ENCODE data around the gene ZBTB21.
A peak's percentile ranks its signal among the peaks of the same experiment; 100 is the strongest.

Gene ZBTB21

GRCh38 chr21:41985662-41986416, 24.3 kb downstream of the ZBTB21 start:
- no peak for DNase-seq

DNA sequence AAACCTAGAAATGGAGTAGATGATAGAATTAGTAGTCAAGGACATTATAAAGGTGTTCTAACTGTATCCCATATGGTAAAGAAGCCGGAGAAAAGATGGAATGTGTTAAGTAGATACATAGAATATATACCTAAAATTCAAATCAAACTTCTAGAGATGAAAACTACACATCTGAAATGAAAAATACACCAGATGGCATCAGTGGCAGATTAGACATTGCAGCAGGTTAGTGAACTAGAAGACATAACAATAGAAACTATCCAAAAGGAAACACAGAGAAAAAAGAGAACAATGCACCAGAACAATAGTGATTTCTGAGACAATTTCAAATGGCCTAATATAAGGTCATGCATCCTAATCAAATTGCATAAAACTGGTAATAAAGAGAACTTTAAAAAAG, 26.9 kb downstream of the ZBTB21 start:
- no peak for DNase-seq

DNA sequence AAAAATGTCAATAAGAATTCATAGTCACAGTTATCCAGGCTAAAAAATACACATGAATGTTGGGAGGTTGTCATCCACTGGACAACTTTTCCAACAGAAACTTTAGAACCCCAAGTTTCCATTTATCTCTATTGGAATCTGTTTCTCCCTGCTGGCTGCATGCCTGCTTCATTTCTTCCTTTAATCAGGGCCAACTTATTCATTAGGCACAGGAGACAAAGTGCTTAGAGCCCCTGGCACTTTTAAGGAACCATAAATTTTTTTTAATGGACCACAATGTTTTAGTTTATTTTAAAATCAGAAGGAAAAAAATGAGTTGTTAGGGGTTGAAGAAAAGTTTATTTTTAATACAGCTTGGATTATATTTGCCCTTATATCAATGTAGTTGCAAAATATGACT, 29.6 kb downstream of the ZBTB21 start:
- DNase-seq, result no peak

DNA sequence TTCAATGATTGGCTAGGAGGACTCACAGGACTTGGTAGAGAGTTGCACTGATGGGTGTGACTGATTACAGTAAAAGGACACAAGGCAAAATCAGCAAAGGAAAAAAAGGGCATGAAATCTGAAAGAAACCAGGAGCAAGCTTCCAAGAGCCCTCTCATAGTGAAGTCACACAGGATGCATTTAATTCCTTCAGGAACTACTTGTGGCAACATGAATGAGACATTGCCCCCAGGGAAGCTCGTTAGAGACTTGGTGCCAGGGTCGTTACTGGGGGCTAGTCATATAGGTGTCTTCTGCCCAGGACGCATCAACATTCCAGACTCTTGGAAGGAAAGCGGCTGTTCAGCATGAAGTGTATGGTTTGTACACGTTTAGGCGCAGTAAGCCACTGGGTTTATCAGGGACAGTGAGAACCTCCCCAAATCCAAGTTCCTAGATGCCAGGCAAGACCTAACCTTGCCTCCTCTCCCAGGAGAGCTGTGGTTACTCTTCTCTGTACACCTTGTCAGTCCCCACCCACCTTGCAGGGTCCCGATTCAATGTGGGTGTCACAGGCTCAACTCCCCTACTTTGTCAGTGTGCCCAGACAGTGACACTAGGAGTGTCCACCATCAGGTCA, 30.3 kb downstream of the ZBTB21 start:
- no peak for DNase-seq

DNA sequence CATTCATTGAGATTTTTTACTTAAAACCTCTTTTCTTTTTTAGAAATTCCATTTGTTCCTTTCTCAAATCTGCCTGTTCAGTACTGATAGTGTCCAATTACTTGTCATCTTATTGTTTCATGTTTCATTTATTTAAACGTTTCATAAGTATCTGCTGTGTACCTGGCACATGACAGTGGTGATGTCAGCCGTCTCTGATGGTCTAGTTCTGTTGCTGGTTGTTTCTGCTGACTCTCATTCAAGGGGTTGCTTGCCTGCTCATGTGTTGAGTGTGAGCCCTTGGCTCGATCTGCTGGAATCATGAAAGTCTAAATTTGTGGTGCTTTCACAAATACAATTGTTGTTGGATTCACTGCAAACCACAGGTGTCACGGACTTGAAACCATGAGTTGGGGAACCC, 30.8 kb downstream of the ZBTB21 start:
- DNase-seq, result no peak

DNA sequence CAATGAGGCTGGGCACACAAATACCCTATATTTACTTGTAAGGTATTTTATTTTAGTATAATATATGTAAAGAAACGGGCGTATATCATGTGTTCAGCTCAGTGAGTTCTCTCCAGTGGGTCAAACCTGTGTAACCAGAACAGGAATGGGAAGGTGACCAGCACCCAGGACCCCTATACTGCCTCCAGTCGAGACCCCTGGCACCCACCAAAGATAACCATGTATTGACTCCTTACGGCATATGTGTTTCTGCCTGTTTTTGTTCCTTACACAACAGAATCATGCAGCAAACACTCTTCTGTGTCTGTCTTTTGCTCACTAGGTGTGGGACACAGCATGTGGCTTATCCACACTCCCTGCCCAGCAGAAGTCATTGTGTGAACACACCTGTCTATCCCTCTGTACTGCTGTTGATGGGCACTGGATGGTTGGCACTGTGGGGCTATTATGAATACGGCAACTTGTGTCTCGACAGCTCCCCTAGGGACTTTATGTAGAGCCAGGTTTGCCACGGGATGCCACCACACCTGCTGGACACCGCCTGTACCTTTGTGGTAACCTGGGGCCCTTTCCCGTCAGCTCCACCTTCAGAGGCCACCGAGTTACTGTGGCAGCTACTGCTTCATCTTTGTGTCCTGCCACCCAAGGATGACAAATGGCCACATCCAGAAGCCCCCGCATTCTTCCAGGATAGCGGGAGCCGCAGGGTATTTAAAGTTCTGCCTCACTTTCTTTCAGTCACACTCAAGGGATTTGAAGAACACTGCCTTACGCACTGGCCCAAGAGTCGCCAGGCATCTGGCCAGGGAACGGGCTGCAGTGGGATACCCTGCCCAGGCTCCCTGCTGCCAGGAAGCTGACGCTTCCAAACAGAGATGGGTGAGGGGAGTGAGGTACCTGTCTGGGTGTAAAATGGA, 32.9 kb downstream of the ZBTB21 start:
- DNase-seq, result no peak

GRCh38 chr21:41976611-41977010, 33.5 kb downstream of the ZBTB21 start:
- no peak for DNase-seq

DNA sequence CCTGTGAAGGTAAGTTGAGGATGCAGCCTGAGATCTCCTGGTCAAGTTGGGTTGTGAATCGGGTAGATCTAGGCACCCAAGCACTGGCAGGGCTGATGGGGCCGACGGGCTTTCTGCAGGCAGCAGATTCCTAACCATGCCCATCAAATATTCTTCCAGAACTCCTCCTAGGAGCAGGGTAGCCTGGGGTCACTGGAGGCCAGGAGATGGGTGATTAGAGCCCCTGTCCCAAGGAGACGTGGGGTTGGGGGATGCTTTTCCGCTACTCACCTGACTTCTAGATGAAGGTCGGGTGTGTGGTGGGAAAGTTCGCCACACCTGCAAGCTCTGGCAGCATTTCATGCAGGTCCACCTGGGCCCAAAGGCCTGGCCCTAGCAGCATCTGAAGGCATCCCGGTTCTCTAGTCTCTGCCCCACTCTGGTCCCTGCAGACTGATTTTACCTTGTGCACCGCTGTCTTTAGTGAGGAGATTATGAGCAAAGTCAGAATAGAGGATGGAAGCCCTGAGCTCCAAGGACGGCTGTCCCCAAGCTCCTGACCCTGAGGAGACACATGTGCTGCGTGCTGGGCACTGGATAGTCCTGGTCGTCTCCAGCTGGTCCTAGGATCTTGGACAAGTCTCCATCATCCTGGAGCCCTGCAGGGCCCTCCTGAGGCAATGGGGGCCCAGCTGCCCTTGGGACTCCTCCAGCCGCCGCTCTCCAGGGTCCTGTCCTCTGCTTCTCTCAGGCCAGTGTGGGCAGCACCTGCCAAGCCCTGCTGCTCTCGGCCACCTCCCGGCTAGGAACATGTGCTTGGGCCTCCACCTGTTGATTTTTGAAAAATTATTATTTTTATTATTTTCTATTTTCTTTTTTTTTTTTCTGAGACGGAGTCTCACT, 34.5 kb downstream of the ZBTB21 start:
- no peak for DNase-seq

DNA sequence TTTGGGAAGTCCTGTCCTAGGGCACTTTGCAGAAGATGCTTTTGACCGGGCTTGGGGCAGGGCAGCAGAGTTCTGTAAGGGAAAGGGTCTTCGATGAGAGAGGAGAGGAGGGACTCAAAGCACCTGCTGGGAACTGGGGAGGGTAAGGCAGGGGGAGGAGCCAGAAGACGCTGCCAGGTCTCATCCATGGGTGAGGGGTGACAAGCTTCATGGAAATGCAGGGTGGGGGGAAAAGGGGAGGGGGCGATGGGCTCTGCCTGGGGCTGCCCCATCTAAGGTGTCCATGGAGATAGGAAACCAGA, 35.5 kb downstream of the ZBTB21 start:
- DNase-seq, result no peak

DNA sequence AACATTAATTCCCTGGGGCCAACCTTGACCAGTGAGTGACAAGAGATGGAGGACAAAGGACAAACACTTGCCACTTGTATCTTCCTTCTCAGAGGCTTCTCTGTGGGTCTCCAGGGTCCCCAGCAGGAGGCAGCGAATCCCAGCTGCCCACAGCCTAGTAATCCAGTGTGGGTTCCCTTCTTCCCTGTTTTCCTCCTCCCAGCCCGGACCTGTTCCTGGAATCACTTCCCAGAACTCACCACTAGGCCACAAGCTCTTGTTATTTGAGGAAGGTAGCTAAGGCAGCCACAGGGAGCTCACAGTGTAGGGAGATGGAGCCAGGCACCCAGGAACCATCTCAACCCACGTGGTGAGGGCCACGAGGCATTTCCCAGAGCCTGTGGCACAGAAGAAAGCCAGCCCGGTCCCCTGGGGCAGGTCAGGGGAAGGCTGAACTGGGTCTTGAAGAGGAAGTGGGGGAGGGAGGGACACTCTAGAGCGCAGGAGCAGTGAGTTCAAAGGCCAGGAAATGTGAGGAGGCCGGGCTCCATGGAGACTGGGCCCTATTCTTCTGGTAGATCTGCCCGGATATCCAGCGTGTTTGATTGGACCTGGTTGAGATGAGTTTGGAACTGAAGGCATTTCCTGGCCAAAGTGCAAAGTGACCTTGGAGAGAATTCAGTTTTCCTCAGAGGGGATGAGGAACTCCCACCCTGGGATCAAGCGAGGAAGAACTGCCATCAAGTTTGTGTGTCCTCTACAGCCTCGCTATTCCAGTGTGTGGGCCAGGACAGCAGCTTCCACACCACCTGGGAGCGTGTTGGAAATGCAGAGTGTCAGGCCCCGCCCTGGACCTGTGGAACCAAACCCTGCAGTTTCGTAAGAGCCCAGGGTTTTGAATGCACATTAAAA, 36.1 kb downstream of the ZBTB21 start:
- peak; percentile 5 for DNase-seq

DNA sequence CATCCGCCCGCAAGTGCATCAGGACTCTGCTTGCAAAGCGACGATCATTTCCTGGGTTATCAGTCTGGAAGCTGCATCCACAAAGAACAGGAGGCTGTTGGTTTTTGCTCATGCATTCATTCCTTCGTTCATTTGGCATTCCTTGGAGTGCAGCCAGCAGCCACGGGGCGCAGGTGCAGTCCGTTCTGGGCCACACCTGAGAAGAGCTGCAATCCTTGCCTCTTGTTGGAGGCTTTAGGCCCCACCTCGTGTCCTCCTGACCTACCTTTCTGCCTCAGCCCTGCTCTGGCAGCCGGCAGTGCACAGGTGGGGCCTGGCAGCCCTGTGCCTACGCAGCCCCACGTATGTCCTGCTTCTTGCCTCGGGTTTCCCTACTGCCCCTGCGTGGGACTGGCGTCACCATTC, 36.7 kb downstream of the ZBTB21 start:
- no peak for DNase-seq

DNA sequence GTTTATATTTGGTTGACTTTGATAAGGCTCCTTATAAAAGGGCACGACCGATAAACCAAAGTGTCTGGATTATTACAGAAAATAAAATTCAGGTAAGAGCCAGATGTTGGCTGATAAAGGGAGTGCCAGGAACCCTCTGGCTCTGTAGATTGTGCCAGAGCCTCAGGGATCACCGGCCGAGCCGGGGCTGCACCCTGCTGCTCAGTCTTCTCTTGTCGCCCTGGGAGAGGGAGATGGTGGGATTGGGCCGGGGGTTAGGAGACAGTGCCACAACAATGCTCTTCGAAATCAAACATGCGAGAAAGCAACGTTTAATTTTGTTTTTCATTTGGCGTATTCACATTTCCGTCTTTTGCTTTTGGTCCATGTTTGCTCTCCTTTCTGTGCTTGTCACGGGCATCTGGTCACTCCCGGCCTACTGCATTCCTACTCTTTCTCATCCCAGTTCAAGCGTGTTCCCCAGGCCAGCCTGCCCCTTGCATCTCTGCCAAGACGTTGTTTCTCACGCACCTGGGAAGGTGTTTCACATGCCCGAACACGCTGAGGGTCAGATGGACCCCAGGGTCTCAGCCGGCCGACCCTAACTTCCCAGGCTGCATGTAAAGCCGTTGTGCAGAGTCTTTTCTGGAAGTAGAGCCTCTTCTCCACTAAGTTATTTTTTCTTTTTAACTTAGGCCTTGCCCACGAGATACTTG, 37.5 kb downstream of the ZBTB21 start:
- DNase-seq, result peak; percentile 3

DNA sequence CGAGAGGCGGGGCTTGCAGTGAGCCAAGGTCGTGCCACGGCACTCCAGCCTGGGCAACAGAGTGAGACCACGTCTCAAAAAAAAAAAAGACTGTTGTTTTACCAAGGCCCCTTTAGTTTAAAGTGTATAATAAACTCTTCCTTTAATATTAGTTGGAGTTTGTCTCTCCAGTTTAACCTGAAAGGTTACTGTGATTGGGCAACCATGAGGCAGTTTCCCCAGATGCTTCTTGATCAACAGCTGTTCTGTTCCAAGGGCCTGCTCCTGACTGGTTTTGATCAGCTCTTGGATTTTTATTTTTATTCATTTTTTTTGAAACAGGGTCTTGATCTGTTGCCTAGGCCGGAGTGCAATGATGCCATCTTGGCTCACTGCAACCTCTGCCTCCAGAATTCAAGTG, 38.3 kb downstream of the ZBTB21 start:
- DNase-seq, result no peak

DNA sequence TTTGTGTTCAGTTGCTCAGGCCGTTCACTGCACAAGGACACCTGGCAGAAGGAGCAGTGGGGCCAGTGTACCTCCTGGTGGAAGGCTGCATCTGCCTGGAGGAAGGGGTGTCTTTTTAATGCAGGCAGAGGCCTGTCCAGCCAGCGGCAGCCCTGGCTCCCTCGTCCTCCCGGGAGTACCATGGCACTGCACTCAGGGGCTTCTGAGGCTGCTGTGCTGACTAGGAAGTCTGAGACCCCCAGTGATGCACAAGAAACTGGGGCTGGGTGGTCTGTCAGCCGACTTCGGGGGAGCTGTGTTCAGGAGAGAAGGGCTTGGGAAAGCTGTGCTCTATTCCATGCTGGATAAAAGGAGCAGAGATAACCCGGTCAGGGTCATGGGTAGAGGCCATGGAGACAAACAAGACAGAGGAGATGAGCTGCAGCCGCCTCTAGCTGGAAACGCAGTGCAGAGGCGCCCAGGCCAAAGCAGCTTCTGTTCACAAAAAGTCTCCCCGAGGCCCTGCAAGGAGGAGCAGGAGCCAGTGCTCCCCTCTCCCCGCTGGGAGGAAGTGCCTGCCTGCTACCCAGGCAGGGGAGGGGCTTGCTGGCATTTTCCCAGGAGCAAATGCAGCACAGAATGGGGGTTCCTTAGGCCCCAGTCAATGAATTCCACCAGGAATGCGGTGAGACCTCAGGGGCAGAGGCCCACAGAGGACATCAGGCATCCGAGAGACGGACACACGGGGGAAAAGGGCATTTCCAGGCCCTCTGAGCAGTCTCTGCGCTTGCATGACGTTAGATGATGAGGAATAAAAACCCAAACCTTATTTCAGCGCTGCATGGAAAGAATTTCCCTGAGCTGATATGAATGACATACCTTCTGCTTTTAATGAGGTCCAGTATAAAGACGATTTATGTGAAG, 39.2 kb downstream of the ZBTB21 start:
- DNase-seq, result no peak

GRCh38 chr21:41970106-41970391, 40.1 kb downstream of the ZBTB21 start:
- DNase-seq, result no peak

- no peak for DNase-seq
Observed at GRCh38 chr21:41967708-41968107, 42.5 kb downstream of the ZBTB21 start.

DNA sequence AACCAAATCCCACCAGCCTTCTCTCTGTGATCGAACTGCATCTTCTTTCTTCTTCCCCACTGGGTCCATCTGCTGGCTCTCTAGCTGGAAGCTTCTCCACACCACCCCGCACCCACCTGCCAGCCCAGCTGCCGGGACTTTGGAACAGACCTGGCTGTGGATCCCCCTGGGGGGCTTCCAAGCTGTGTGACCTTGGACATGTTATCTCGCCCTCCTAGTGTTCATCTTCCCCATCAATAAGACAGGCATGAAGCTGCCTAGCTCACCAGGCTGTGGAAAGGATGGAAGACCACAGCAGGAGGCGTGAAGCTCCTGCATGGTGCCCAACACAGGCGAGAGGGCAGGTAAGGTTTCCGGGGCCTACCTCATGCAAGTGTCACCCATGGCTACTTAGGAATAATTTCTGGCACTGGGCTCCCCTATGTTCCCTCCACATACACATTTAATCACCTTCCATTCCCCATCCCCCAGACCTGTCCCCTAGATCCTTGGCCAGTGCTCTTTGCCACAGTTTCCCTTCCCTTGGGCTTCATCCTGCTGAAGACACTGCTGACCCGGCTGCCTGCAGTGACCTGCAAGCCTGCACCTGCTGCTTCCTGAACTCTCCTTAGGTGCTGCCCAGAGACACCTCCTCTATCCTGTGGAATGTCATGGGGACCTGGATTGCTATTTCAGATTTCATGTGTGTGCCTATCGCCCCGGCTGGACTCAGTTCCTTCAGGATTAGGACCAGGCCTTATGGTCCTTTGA, 43.1 kb downstream of the ZBTB21 start:
- DNase-seq, result peak; percentile 4

DNA sequence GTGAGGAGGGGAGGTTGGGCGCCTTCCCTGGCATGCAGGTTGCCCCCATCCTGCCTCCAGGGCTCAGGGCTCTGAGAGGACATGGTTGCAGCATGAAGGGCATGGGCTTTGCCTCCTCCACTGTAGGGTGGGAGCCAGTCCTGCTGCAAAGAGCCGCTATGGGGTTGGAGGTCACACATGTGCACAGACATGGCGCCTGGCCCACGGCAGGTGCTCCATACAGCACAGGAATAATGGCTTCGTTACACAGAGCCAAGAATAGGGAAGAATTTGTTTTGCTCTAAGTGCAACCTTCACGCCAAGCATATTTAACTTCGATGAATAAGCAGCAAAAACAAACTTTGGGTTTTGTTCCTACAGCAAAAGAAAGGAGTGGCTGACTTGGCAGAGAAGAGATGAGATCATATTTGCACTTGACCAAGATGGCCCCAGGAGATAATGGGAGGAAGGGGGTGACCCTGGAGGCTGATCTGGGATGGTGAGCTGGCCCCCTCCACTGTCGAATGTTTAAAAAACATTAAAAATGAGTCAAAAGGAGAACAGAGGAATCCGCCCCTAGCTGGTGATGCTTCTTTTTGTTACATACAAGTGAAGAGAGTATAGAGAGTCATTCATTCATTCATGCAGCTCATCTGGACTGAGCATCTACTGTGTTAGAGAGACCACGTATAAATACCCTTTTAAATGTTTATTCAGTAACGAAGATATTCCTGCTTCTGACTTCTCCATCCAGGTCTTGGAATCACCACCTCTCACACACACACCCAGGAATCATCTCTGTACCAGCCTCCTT, 43.9 kb downstream of the ZBTB21 start:
- peak; percentile 2 for DNase-seq

All from activated CD4-positive, alpha-beta T cell treated with anti-CD3 and anti-CD28 coated beads for 1 hour (primary cell).